AG04449 (cell line): ENCODE measurements around the gene MYORG.
"Not testable (repeated sequence)": the region's sequence is repeated elsewhere in the genome, so short reads cannot be mapped to it uniquely, and the experiment has no call there.

Experiments
- CTCF ChIA-PET: fragments of 350-600 bp; formaldehyde crosslinking; extraction: SDS; loops from one replicate; lab custom pipeline; 2021; ENCODE audit warnings: antibody characterized with exemption; lab: Yijun Ruan, JAX
- POLR2A ChIA-PET: fragments of 400-600, 350-600 bp; formaldehyde crosslinking; extraction: SDS; loops from one replicate; lab custom pipeline; 2020; ENCODE audit warnings: antibody characterized with exemption, inconsistent platforms; lab: Yijun Ruan, JAX
- DNase-seq: peaks from one replicate; pipeline ENCODE4 v3.0.0-alpha.2; 2010; ENCODE audit warnings: low read depth, low spot score
- H3K4me3 ChIP-seq: 2 replicates; pipeline ENCODE4 v1.5.1; 2011; ENCODE audit warnings: low read depth, mild to moderate bottlenecking, control low read depth, low read length
- CTCF ChIP-seq: IDR thresholded peaks from one replicate; pipeline ENCODE4 v1.5.1; 2011; ENCODE audit warnings: mild to moderate bottlenecking, moderate library complexity, low read length, control low read depth, inconsistent platforms; ENCODE audit not compliant: insufficient read depth; ENCODE audit errors: missing control alignments

MYORG gene

GRCh38 chr9:34363619-34364351 lies 12.9 kb downstream of the MYORG start:
- H3K4me3 ChIP-seq: no peak overlapping the region
- POLR2A ChIA-PET: interaction anchor here (0.6 kb wide), 1 partner anchor 270 kb away, joined by 3 read pairs; no protein-coding TSS in a partner anchor
- TF ChIP-seq CTCF: no peak
- CTCF ChIA-PET: interaction anchor here (1.1 to 2.2 kb wide), 3 partner anchors 11 to 16 kb away, joined by 3 to 10 read pairs (median 5); partner anchors contain the start of gene MYORG
- DNase-seq: no peak

GRCh38 chr9:34362614-34363214 lies 14.0 kb downstream of the MYORG start:
- TF ChIP-seq CTCF: no peak
- H3K4me3 ChIP-seq: no peak overlapping the region
- DNase-seq: no peak
- ChIA-PET CTCF (interaction anchor here (1.1 to 2.2 kb wide), 3 partner anchors 10 to 17 kb away, joined by 3 to 10 read pairs (median 5); partner anchors contain the start of gene MYORG), POLR2A (no interaction called here)

GRCh38 chr9:34352957-34353356 lies 23.7 kb downstream of the MYORG start:
- POLR2A ChIA-PET, H3K4me3 ChIP-seq, DNase-seq: not testable (repeated sequence)
- CTCF ChIA-PET: interaction anchor here (0.9 to 1.0 kb wide), 2 partner anchors 11 to 19 kb away, joined by 3 read pairs; no protein-coding TSS in a partner anchor

GRCh38 chr9:34352122-34352652 lies 24.5 kb downstream of the MYORG start:
- DNase-seq, H3K4me3 ChIP-seq: not testable (repeated sequence)
- POLR2A ChIA-PET: interaction anchor here (0.7 kb wide), 1 partner anchor 714 kb away, joined by 5 read pairs; no protein-coding TSS in a partner anchor
- CTCF ChIA-PET: interaction anchor here (0.9 to 1.0 kb wide), 2 partner anchors 11 to 18 kb away, joined by 3 read pairs; no protein-coding TSS in a partner anchor

GRCh38 chr9:34349324-34349723 lies 27.4 kb downstream of the MYORG start:
- H3K4me3 ChIP-seq: no peak overlapping the region
- ChIA-PET POLR2A (no interaction called here), CTCF (interaction anchor here (0.9 to 1.3 kb wide), 2 partner anchors 18 to 54 kb away, joined by 3 to 4 read pairs; no protein-coding TSS in a partner anchor)
- DNase-seq: no peak
- no peak for TF ChIP-seq CTCF

GRCh38 chr9:34347800-34348158 lies 28.9 kb downstream of the MYORG start:
- DNase-seq: no peak
- no peak overlapping the region for H3K4me3 ChIP-seq
- POLR2A ChIA-PET: no interaction called here
- CTCF ChIA-PET: interaction anchor here (1.0 to 7.8 kb wide), 3 partner anchors 14 to 74 kb away, joined by 3 to 49 read pairs (median 3); no protein-coding TSS in a partner anchor
- no peak for TF ChIP-seq CTCF
